ENCODE measurements around the gene BAG5.

DNA sequence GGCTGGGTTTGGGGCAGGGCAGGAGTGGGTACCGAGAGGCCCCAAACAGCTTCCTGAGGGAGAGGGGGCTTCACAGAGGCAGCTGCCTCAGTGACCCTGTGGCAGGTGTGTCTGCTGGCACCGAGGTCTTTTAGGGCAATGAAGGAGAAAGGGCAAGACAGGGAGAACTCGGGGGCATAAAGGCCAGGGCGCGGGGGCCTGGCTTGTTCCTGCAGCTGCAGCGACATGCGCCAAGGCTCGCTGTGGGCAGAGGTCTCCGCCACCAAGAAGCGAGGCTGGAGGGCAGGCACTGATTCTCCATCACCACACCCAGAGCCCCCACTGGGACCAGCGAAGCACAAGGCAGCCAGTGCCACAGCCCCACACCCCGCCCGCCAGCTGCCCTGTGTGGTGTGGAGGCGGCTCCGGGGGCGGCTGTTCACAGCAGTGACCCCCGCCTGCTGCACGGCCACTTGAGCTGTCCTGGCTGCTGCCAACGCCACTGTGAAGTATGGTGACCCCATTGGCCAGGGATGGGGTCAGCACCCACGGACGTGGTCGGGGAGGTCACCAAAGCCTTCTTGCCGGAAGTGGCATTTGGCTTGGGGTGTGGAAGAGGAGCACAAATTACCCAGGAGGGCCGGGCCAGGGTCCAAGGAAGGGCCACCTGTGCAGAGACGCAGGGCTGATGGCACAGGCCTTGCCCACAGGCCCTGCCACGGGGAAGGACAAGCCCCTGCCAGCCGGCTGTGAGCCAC, 16.4 kb downstream of the BAG5 start:
- TF ChIP-seq, protein P1, sequence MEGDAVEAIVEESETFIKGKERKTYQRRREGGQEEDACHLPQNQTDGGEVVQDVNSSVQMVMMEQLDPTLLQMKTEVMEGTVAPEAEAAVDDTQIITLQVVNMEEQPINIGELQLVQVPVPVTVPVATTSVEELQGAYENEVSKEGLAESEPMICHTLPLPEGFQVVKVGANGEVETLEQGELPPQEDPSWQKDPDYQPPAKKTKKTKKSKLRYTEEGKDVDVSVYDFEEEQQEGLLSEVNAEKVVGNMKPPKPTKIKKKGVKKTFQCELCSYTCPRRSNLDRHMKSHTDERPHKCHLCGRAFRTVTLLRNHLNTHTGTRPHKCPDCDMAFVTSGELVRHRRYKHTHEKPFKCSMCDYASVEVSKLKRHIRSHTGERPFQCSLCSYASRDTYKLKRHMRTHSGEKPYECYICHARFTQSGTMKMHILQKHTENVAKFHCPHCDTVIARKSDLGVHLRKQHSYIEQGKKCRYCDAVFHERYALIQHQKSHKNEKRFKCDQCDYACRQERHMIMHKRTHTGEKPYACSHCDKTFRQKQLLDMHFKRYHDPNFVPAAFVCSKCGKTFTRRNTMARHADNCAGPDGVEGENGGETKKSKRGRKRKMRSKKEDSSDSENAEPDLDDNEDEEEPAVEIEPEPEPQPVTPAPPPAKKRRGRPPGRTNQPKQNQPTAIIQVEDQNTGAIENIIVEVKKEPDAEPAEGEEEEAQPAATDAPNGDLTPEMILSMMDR (IDR thresholded peaks at IDR 0.05), result no peak
- no peak for TF ChIP-seq POLR2A (IDR thresholded peaks at IDR 0.05)

Data from thyroid gland (tissue), 4 donors.